GM19043 (cell line): Measurements from ENCODE around the gene BAIAP2.
"Not testable (repeated sequence)": the region's sequence is repeated elsewhere in the genome, so short reads cannot be mapped to it uniquely, and the experiment has no call there.

ENCODE experiments used
- ATAC-seq: cut with Tn5 transposase; IDR thresholded peaks from one replicate; pipeline ENCODE4 v1.9.1; 2021; ENCODE audit warnings: low read depth; ENCODE audit not compliant: unreplicated experiment

Gene BAIAP2

GRCh38 chr17:81065500-81065899 lies 30.5 kb downstream of the BAIAP2 start:
- ATAC-seq, result no peak

GRCh38 chr17:81066072-81066471 lies 31.1 kb downstream of the BAIAP2 start:
- no peak for ATAC-seq

GRCh38 chr17:81066771-81067315 lies 31.9 kb downstream of the BAIAP2 start:
- no peak for ATAC-seq

- no peak for ATAC-seq
Measured at GRCh38 chr17:81067391-81067811, 32.5 kb downstream of the BAIAP2 start.

GRCh38 chr17:81068411-81069134 lies 33.6 kb downstream of the BAIAP2 start:
- ATAC-seq, result no peak

GRCh38 chr17:81069135-81069645 lies 34.2 kb downstream of the BAIAP2 start:
- ATAC-seq, result no peak

- ATAC-seq, result no peak
Measured at GRCh38 chr17:81070541-81071246, 35.7 kb downstream of the BAIAP2 start.

GRCh38 chr17:81071761-81072741 lies 37.1 kb downstream of the BAIAP2 start:
- no peak for ATAC-seq

GRCh38 chr17:81073967-81074839 lies 39.3 kb downstream of the BAIAP2 start:
- no peak for ATAC-seq

- no peak for ATAC-seq
Measured at GRCh38 chr17:81074875-81075274, 39.9 kb downstream of the BAIAP2 start.

GRCh38 chr17:81075307-81075706 lies 40.4 kb downstream of the BAIAP2 start:
- no peak for ATAC-seq

GRCh38 chr17:81076141-81076679 lies 41.3 kb downstream of the BAIAP2 start:
- no peak for ATAC-seq

- not testable (repeated sequence) for ATAC-seq
Measured at GRCh38 chr17:81078026-81078913, 43.3 kb downstream of the BAIAP2 start.

- ATAC-seq, result no peak
Measured at GRCh38 chr17:81080019-81080418, 45.1 kb downstream of the BAIAP2 start.

- no peak for ATAC-seq
Measured at GRCh38 chr17:81081222-81082176, 46.5 kb downstream of the BAIAP2 start.

- no peak for ATAC-seq
Measured at GRCh38 chr17:81082177-81083073, 47.5 kb downstream of the BAIAP2 start.
